Mesenchymal stem cell (in vitro differentiated cells and primary cell): ENCODE data around the gene BNC2.
"Not testable (repeated sequence)": the region's sequence is repeated elsewhere in the genome, so short reads cannot be mapped to it uniquely, and the experiment has no call there.

Experiments used
- DNase-seq: peaks from one replicate; pipeline ENCODE4 v3.0.0-alpha.2; 2013
- H2AFZ ChIP-seq: one replicate; pipeline ENCODE4 v1.6.1; 2013; ENCODE audit warnings: low read depth, mild to moderate bottlenecking, control low read depth, inconsistent platforms, low read length, moderate library complexity
- H2AK5ac ChIP-seq: 2 replicates; pipeline ENCODE4 v1.6.1; 2013; ENCODE audit warnings: low read length, moderate library complexity, mild to moderate bottlenecking, inconsistent platforms; ENCODE audit not compliant: severe bottlenecking
- H2BK120ac ChIP-seq: one replicate; pipeline ENCODE4 v1.6.1; 2013; ENCODE audit warnings: low read depth, mild to moderate bottlenecking, inconsistent platforms, low read length, moderate library complexity
- H2BK12ac ChIP-seq, 2 experiments: one replicate each; pipeline ENCODE4 v1.6.1; 2013; ENCODE audit warnings: inconsistent platforms in 2 of 2, low read length in 2 of 2, mild to moderate bottlenecking in 2 of 2, moderate library complexity in 2 of 2, control low read depth in 1 of 2
- H2BK15ac ChIP-seq: one replicate; pipeline ENCODE4 v1.6.1; 2013; ENCODE audit warnings: mild to moderate bottlenecking, low read depth, inconsistent platforms; ENCODE audit not compliant: poor library complexity, severe bottlenecking
- H2BK5ac ChIP-seq: 2 replicates; pipeline ENCODE4 v1.6.1; 2013; ENCODE audit warnings: low read depth, mild to moderate bottlenecking, low read length, control low read depth, inconsistent platforms; ENCODE audit not compliant: poor library complexity, severe bottlenecking
- H3K14ac ChIP-seq, 2 experiments: one replicate each; pipeline ENCODE4 v1.6.1; 2013; ENCODE audit warnings: inconsistent platforms in 2 of 2, low read length in 2 of 2, control low read depth in 1 of 2, mild to moderate bottlenecking in 1 of 2, moderate library complexity in 1 of 2
- H3K18ac ChIP-seq, 2 experiments: one replicate each; pipeline ENCODE4 v1.6.1; 2013; ENCODE audit warnings: inconsistent platforms in 2 of 2, low read length in 2 of 2, control low read depth in 1 of 2, low read depth in 1 of 2, mild to moderate bottlenecking in 1 of 2
- H3K23ac ChIP-seq, 2 experiments: one replicate each; pipeline ENCODE4 v1.6.1; 2013; ENCODE audit warnings: inconsistent platforms in 2 of 2, low read length in 2 of 2, mild to moderate bottlenecking in 2 of 2, moderate library complexity in 2 of 2, control low read depth in 1 of 2
- H3K27ac ChIP-seq: 2 replicates; pipeline ENCODE4 v1.5.1; 2013; ENCODE audit warnings: mild to moderate bottlenecking, moderate library complexity, low read length, control low read depth, inconsistent platforms; ENCODE audit not compliant: poor library complexity, severe bottlenecking
- H3K27me3 ChIP-seq, 2 experiments: 2 replicates each; pipeline versions ENCODE4 v1.6.1 to v1.7.0; 2013; ENCODE audit warnings: low read length in 2 of 2, mild to moderate bottlenecking in 2 of 2, moderate library complexity in 2 of 2, control low read depth in 1 of 2, inconsistent platforms in 1 of 2; ENCODE audit not compliant: control insufficient read depth in 1 of 2, insufficient read depth in 1 of 2
- H3K36me3 ChIP-seq, 2 experiments: 2 replicates each; pipeline versions ENCODE4 v1.6.1 to v1.7.0; 2013; ENCODE audit warnings: low read length in 2 of 2, control low read depth in 1 of 2, inconsistent platforms in 1 of 2, low read depth in 1 of 2, mild to moderate bottlenecking in 1 of 2; ENCODE audit not compliant: insufficient read depth in 2 of 2, control insufficient read depth in 1 of 2
- H3K4ac ChIP-seq, 2 experiments: one replicate each; pipeline ENCODE4 v1.6.1; 2013; ENCODE audit warnings: inconsistent platforms in 2 of 2, low read length in 2 of 2, mild to moderate bottlenecking in 2 of 2, moderate library complexity in 2 of 2, control low read depth in 1 of 2, low read depth in 1 of 2
- H3K4me1 ChIP-seq: 2 replicates; pipeline ENCODE4 v1.6.1; 2013; ENCODE audit warnings: low read depth, low read length, control low read depth; ENCODE audit not compliant: control insufficient read depth, insufficient read depth
- H3K4me2 ChIP-seq: 2 replicates; pipeline ENCODE4 v1.6.1; 2013; ENCODE audit warnings: low read length, mild to moderate bottlenecking, inconsistent platforms; ENCODE audit not compliant: poor library complexity, severe bottlenecking
- H3K4me3 ChIP-seq, 2 experiments: 2 replicates each; pipeline versions ENCODE4 v1.5.1 to v1.7.0; 2013; ENCODE audit warnings: low read length in 2 of 2, mild to moderate bottlenecking in 2 of 2, control low read depth in 1 of 2, low read depth in 1 of 2; ENCODE audit not compliant: insufficient read depth in 1 of 2
- H3K79me1 ChIP-seq: replicated peaks from 2 replicates; pipeline ENCODE4 v1.6.1; 2013; ENCODE audit warnings: mild to moderate bottlenecking, control low read depth, low read length, inconsistent platforms; ENCODE audit not compliant: poor library complexity, severe bottlenecking
- H3K9ac ChIP-seq: 2 replicates; pipeline ENCODE4 v1.7.0; 2013; ENCODE audit warnings: mild to moderate bottlenecking, low read length, moderate library complexity
- H3K9me3 ChIP-seq: 2 replicates; pipeline ENCODE4 v1.7.0; 2013; ENCODE audit warnings: mild to moderate bottlenecking, low read length; ENCODE audit not compliant: control insufficient read depth
- H4K8ac ChIP-seq: one replicate; pipeline ENCODE4 v1.6.1; 2013; ENCODE audit warnings: inconsistent platforms, mild to moderate bottlenecking, low read length, moderate library complexity
- H4K91ac ChIP-seq: one replicate; pipeline ENCODE4 v1.6.1; 2013; ENCODE audit warnings: mild to moderate bottlenecking, low read length, inconsistent platforms
- WGBS: methylation state at CpG from one replicate; pipeline ENCODE4 v1.1.7; 2013; ENCODE audit warnings: mixed read lengths; 5-methylcytosine and 5-hydroxymethylcytosine counted together

BNC2 gene

GRCh38 chr9:16884373-16884772 is 13.9 kb upstream of the BNC2 start:
- Histone ChIP-seq H3K79me1 (no peaks in the 10 kb centered on the region), H3K9ac (peak overlapping the region; percentile 64), H4K91ac (no peak overlapping the region), H3K4me1 (peaks cover 3% of the 10 kb centered on the region), H2BK5ac (no peak overlapping the region), H2AFZ (no peak overlapping the region), H3K4ac (no peak overlapping the region), H3K9me3 (no peaks in the 10 kb centered on the region), H3K27ac (no peak overlapping the region), H3K4me3 (no peak overlapping the region), H3K36me3 (no peaks in the 10 kb centered on the region), H3K27me3 (no peaks in the 10 kb centered on the region), H3K14ac (peak overlapping the region in 1 of 2 experiments; percentile 28), H2BK120ac (no peak overlapping the region), H3K4me2 (no peak overlapping the region), H3K23ac (no peak overlapping the region), H2AK5ac (no peak overlapping the region), H3K18ac (no peak overlapping the region), H2BK15ac (no peak overlapping the region), H2BK12ac (no peak overlapping the region), H4K8ac (no peak overlapping the region)
- DNase-seq: no peak
- 98% methylated on average over 3 of the region's 3 CpGs for WGBS

- H2BK120ac ChIP-seq: no peak overlapping the region
- no peaks in the 10 kb centered on the region for H3K9me3 ChIP-seq
- WGBS: 89% methylated on average over 5 of the region's 6 CpGs
- H4K91ac ChIP-seq: no peak overlapping the region
- H2BK5ac ChIP-seq: no peak overlapping the region
- DNase-seq: no peak
- no peak overlapping the region for H2AK5ac ChIP-seq
- no peak overlapping the region for H3K9ac ChIP-seq
- H3K4me2 ChIP-seq: no peak overlapping the region
- H3K18ac ChIP-seq: no peak overlapping the region
- H2BK12ac ChIP-seq: no peak overlapping the region
- no peak overlapping the region for H3K27ac ChIP-seq
- no peaks in the 10 kb centered on the region for H3K36me3 ChIP-seq
- peaks cover 3% of the 10 kb centered on the region for H3K4me1 ChIP-seq
- no peaks in the 10 kb centered on the region for H3K79me1 ChIP-seq
- H3K27me3 ChIP-seq: no peaks in the 10 kb centered on the region
- no peak overlapping the region for H2BK15ac ChIP-seq
- no peak overlapping the region for H3K14ac ChIP-seq
- H3K23ac ChIP-seq: no peak overlapping the region
- H3K4me3 ChIP-seq: no peak overlapping the region
- H4K8ac ChIP-seq: no peak overlapping the region
- H2AFZ ChIP-seq: no peak overlapping the region
- no peak overlapping the region for H3K4ac ChIP-seq
Observed at GRCh38 chr9:16883586-16883985, 13.1 kb upstream of the BNC2 start.

GRCh38 chr9:16882440-16882839 is 12.0 kb upstream of the BNC2 start:
- DNase-seq, H2BK5ac ChIP-seq, H2BK15ac ChIP-seq, H3K36me3 ChIP-seq, H3K4me1 ChIP-seq, H2AK5ac ChIP-seq, H3K27ac ChIP-seq, H3K79me1 ChIP-seq, H3K4ac ChIP-seq, H4K8ac ChIP-seq, H3K4me3 ChIP-seq, H3K9me3 ChIP-seq, H2AFZ ChIP-seq, H3K18ac ChIP-seq, H3K9ac ChIP-seq, H2BK12ac ChIP-seq, H3K14ac ChIP-seq, H3K27me3 ChIP-seq, H2BK120ac ChIP-seq, H4K91ac ChIP-seq, H3K4me2 ChIP-seq, H3K23ac ChIP-seq: not testable (repeated sequence)
- 89% methylated on average over 6 of the region's 6 CpGs for WGBS

- no peak overlapping the region for H3K27ac ChIP-seq
- no peak overlapping the region for H2BK12ac ChIP-seq
- H3K14ac ChIP-seq: no peak overlapping the region
- no peak overlapping the region for H3K9ac ChIP-seq
- peak; percentile 24 for DNase-seq
- H4K8ac ChIP-seq: no peak overlapping the region
- no peak overlapping the region for H3K18ac ChIP-seq
- no peak overlapping the region for H4K91ac ChIP-seq
- 91% methylated on average over 1 of the region's 2 CpGs for WGBS
- no peak overlapping the region for H2BK120ac ChIP-seq
- H2AFZ ChIP-seq: no peak overlapping the region
- H2AK5ac ChIP-seq: no peak overlapping the region
- H3K4me3 ChIP-seq: no peak overlapping the region
- H3K79me1 ChIP-seq: no peaks in the 10 kb centered on the region
- no peaks in the 10 kb centered on the region for H3K4me1 ChIP-seq
- H3K36me3 ChIP-seq: no peaks in the 10 kb centered on the region
- no peak overlapping the region for H2BK15ac ChIP-seq
- H3K4ac ChIP-seq: no peak overlapping the region
- H2BK5ac ChIP-seq: no peak overlapping the region
- H3K9me3 ChIP-seq: no peaks in the 10 kb centered on the region
- H3K23ac ChIP-seq: no peak overlapping the region
- H3K27me3 ChIP-seq: no peaks in the 10 kb centered on the region
- no peak overlapping the region for H3K4me2 ChIP-seq
Observed at GRCh38 chr9:16879416-16879815, 8.9 kb upstream of the BNC2 start.
